Tibial nerve (tissue), 4 donors: ENCODE measurements around the gene ZNF777.

Source experiments
- EP300 ChIP-seq, 2 donors: sonication (generic); formaldehyde crosslinking; IDR thresholded peaks; one replicate each; pipeline ENCODE4 v1.6.1; 2017; ENCODE audit warnings: antibody characterized with exemption in 2 of 2, mild to moderate bottlenecking in 1 of 2
- POLR2A ChIP-seq, 2 donors: fragments of 450-650 bp; IDR thresholded peaks; one replicate each; pipeline ENCODE4 v1.6.1; 2017; ENCODE audit warnings: antibody characterized with exemption in 2 of 2, mild to moderate bottlenecking in 2 of 2, moderate library complexity in 2 of 2
- TF ChIP-seq, protein P1 (sequence below), 5 experiments: fragments of 200-600 bp in 3 of 5; fragments of 450-650 bp in 2 of 5; sonication (generic) in 3 of 5; IDR thresholded peaks; one replicate each; pipeline ENCODE4 v1.5.1; 2016 to 2019; ENCODE audit warnings: antibody characterized with exemption in 5 of 5, mild to moderate bottlenecking in 3 of 5, moderate library complexity in 2 of 5

DNA sequence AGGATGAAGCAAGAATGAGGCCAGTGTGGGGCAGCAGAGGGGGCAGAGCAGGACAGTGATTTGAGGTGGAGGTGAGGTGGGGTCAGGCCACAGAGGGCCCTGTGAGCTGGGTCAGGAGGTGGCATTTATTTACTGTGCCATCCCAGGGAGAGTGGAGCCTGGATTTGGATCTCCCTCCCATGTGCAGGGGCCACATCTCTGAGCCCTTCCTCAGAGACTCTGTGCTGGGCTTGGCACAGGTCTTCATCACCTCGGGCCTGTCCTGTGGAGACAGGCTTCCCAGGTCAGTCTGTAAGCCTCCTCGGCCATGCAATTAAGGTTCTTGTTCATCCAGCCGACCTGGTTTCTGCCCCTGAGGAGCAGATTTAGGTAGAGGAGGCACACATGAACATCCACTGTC lies 40.9 kb downstream of the ZNF777 start:
- TF ChIP-seq, protein P1, sequence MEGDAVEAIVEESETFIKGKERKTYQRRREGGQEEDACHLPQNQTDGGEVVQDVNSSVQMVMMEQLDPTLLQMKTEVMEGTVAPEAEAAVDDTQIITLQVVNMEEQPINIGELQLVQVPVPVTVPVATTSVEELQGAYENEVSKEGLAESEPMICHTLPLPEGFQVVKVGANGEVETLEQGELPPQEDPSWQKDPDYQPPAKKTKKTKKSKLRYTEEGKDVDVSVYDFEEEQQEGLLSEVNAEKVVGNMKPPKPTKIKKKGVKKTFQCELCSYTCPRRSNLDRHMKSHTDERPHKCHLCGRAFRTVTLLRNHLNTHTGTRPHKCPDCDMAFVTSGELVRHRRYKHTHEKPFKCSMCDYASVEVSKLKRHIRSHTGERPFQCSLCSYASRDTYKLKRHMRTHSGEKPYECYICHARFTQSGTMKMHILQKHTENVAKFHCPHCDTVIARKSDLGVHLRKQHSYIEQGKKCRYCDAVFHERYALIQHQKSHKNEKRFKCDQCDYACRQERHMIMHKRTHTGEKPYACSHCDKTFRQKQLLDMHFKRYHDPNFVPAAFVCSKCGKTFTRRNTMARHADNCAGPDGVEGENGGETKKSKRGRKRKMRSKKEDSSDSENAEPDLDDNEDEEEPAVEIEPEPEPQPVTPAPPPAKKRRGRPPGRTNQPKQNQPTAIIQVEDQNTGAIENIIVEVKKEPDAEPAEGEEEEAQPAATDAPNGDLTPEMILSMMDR (IDR thresholded peaks at IDR 0.05) = no peak
- TF ChIP-seq EP300 (IDR thresholded peaks at IDR 0.05) = no peak
- no peak for TF ChIP-seq POLR2A (IDR thresholded peaks at IDR 0.05)
